Measurements from ENCODE around the gene NXN.
"Not testable (repeated sequence)": the region's sequence is repeated elsewhere in the genome, so short reads cannot be mapped to it uniquely, and the experiment has no call there.

NXN gene

DNA sequence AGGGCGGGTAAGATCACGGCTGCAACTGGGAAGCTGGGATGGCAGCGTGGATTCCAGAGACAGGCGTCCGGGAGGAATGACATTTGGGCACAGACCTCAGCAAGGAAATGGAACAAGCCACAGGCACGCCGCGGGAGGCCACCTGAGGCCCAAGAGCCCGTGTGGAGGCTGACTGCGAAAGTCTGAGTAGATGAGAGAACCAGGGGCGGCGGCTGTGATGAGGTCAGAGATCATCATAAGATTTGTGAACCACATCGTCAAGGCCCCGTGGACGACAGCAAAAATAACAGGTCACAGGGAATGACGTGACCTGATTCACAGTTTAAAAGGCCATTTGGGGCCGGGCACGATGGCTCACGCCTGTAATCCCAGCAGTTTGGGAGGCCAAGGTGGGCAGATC is 149.2 kb downstream of the NXN start:
- TF ChIP-seq POLR2A (IDR thresholded peaks at IDR 0.05; ENCODE audit: low read depth, low read length), result no peak
- DNase-seq (ENCODE audit: insufficient read length) (no peak), FAIRE-seq (no peak)

DNA sequence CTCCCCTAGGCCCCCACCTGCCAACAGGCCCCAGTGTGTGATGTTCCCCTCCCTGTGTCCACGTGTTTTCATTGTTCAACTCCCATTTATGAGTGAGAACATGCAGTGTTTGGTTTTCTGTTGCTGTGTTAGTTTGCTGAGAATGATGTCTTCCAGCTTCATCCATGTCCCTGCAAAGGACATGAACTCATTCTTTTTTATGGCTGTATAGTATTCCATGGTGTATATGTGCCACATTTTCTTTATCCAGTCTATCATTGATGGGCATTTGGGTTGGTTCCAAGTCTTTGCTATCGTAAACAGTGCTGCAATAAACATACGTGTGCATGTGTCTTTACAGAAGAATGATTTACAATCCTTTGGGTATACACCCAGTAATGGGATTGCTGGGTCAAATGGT is 150.0 kb downstream of the NXN start:
- not testable (repeated sequence) for DNase-seq (ENCODE audit: insufficient read length); FAIRE-seq

DNA sequence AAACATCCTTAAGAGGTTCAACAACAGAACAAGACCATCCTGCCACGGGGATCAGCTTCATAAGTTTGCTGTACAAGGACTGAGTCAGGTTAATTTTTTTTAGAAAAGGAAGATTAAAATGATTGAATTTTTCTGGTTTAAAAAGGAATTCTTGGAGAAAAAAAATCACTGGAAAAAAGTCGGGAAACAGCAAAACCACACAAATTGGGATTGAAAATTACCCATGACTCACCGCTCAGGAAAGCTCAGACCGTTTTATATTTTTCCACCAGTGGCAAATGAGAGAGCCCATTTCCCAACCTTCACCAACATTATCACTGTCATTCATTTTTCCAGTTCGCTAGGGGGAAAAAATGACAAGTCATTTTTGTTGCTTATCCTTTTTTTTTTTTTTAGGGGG is 150.8 kb downstream of the NXN start:
- no peak for DNase-seq (ENCODE audit: insufficient read length)
- FAIRE-seq, result no peak

DNA sequence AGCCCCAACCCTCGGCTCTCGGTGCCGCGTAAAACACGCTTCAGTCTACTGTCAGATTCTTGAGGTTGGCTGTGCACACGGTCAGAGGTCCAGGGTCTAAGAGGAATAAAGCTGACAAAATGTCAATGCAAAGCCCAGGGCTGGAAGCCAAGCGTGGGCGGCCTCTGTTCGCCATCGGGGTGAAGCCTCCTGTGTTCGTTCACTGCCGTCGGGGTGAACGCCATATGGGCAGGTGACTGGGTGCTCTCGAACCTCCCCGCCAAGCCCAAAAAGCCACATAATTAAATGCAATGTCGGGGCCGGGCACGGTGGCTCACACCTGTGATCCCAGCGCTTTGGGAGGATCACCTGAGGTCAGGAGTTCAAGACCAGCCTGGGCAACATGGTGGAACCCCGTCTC is 152.8 kb downstream of the NXN start:
- DNase-seq (ENCODE audit: insufficient read length) (no peak), FAIRE-seq (no peak)
- TF ChIP-seq POLR2AphosphoS5 (IDR thresholded peaks at IDR 0.05; ENCODE audit: low read depth, low read length), result no peak

More for the DNA sequence above, 150.8 kb downstream of the NXN start:
- no peak for TF ChIP-seq POLR2AphosphoS5 (IDR thresholded peaks at IDR 0.05; ENCODE audit: low read depth, low read length)
- no peak for TF ChIP-seq TAF1 (IDR thresholded peaks at IDR 0.05; ENCODE audit: borderline replicate concordance, low read depth, low read length)
- TF ChIP-seq POLR2A (IDR thresholded peaks at IDR 0.05; ENCODE audit: low read depth, low read length), result no peak

DNA sequence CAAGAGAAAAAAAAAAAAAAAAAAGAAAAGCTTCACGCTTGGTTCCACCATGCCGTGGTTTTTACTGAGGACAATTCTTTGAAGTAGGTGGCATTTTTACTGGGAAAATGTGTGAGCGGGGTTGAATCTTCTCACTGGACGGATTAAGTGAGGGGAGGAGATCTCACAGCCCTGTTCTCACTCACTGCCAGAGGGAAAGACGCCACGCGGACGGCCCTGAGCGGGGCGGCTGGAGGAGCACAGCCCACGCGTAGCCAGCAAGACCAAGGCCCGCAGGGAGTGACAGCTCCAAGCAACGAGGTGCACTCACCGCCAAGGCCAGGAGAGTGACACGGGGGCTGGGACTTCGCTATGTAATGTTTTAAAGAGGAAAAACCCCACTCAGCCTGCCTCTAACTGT is 154.4 kb downstream of the NXN start:
- DNase-seq (ENCODE audit: insufficient read length) (no peak), FAIRE-seq (no peak)
- TF ChIP-seq TAF1 (IDR thresholded peaks at IDR 0.05; ENCODE audit: borderline replicate concordance, low read depth, low read length), result no peak
- TF ChIP-seq POLR2AphosphoS5 (IDR thresholded peaks at IDR 0.05; ENCODE audit: low read depth, low read length), result no peak
- TF ChIP-seq POLR2A (IDR thresholded peaks at IDR 0.05; ENCODE audit: low read depth, low read length), result no peak

DNA sequence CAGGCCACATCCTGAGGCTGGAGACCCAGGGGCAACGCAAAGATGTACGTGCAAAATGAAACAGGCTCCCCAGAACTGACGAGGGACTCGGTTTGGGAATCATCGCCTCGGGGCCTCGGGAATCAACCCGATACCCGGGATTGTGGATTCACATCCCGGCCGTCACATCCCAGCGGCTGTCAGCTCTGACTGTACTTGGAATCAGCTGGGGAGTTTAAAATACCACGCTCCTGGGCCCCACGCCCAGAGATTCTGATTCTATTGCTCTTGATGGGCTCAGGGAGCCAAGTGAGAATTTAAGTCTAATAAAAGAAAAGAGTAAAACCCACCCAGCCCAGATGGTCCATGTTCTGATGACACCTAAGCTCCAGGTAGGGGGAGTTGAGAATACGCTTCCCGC is 155.2 kb downstream of the NXN start:
- TF ChIP-seq POLR2A (IDR thresholded peaks at IDR 0.05; ENCODE audit: low read depth, low read length) (no peak), TAF1 (IDR thresholded peaks at IDR 0.05; ENCODE audit: borderline replicate concordance, low read depth, low read length) (no peak), POLR2AphosphoS5 (IDR thresholded peaks at IDR 0.05; ENCODE audit: low read depth, low read length) (no peak)
- DNase-seq (ENCODE audit: insufficient read length) (no peak), FAIRE-seq (no peak)

DNA sequence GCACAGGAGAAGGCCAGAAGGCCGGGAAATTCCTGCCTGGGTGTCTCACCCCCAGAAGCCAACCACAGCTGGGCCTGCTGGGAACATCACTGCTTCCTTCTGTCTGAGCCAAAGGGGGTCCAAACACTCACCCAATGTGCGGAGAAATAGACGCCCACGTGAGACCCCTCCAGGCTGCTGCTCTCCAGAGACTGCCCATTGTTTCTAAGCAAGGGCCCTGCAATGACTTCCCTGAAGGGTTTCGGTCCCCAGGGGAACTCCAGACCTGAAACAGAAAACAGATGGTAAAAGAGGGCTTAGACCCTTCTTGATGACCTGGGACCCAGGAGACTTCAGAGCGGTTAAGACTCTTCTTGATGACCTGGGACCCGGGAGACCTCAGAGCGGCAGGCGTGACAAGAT is 156.1 kb downstream of the NXN start:
- DNase-seq (ENCODE audit: insufficient read length), result no peak
- no peak for FAIRE-seq
- TF ChIP-seq POLR2AphosphoS5 (IDR thresholded peaks at IDR 0.05; ENCODE audit: low read depth, low read length), result no peak
- TF ChIP-seq TAF1 (IDR thresholded peaks at IDR 0.05; ENCODE audit: borderline replicate concordance, low read depth, low read length), result no peak
- no peak for TF ChIP-seq POLR2A (IDR thresholded peaks at IDR 0.05; ENCODE audit: low read depth, low read length)

DNA sequence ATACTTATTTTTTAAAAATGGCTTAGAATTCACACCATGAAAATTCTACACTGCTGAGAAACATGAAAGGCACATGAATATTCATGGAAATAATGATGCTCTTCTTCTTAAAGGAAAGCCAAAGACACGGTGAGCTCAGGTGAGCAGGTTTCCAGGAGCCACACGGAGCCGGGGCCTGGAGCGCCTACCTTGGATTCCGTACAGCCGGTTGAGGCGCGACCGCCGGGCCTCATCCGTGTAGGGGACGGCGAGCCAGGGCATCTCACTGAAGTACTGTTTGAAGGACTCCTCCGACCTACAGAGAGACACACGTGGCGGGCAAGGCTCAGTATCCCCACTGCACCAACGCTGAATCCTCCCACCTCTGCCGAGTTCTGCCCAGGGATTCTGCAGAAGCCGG is 160.3 kb downstream of the NXN start:
- DNase-seq (ENCODE audit: insufficient read length), result no peak
- FAIRE-seq, result no peak
- no peak for TF ChIP-seq TAF1 (IDR thresholded peaks at IDR 0.05; ENCODE audit: borderline replicate concordance, low read depth, low read length)
- TF ChIP-seq POLR2AphosphoS5 (IDR thresholded peaks at IDR 0.05; ENCODE audit: low read depth, low read length), result no peak
- no peak for TF ChIP-seq POLR2A (IDR thresholded peaks at IDR 0.05; ENCODE audit: low read depth, low read length)

DNA sequence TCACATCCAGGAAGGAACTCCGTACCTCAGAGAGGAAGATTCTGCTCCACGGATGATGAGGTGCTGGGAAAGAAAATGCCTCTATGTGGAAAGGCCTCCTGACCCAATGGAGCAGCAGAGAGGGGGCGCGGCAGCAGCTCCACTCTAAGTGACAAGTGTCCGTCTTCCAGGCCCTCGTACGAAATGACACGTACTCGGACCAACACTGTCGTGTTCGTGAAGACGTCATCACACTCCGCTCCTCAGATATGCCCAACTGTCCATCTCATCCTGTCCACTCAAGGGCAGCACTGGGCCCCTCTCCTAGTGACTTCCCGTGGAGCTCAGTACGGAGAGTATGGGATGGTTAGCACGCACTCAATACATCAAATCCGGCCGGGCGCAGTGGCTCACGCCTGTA is 165.2 kb downstream of the NXN start:
- FAIRE-seq (no peak), DNase-seq (ENCODE audit: insufficient read length) (no peak)
- TF ChIP-seq POLR2AphosphoS5 (IDR thresholded peaks at IDR 0.05; ENCODE audit: low read depth, low read length) (no peak), TAF1 (IDR thresholded peaks at IDR 0.05; ENCODE audit: borderline replicate concordance, low read depth, low read length) (no peak), POLR2A (IDR thresholded peaks at IDR 0.05; ENCODE audit: low read depth, low read length) (no peak)

DNA sequence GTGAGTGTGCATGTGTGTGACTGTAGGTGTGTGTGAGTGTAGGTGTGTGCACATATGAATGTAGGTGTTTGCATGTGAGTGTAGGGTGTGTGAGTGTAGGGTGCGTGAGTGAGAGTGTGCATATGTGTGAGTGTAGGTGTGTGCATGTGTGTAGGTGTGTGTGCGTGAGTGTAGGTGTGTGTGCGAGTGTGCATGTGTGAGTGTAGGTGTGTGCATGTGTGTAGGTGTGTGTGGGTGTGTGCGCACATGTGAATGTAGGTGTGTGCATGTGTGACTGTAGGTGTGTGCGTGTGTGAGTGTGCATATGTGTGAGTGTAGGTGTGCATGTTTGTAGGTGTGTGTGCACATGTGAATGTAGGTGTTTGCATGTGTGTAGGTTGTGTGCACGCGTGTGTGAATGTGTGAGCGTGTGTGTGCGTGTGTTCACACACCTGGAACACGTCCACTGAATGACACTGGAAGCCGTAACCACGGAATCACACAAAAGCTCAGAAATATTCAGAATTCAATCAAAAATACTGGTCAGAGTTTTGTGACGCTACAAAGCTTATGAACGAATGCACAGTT is 166.9 kb downstream of the NXN start:
- TF ChIP-seq POLR2A (IDR thresholded peaks at IDR 0.05; ENCODE audit: low read depth, low read length) (no peak), TAF1 (IDR thresholded peaks at IDR 0.05; ENCODE audit: borderline replicate concordance, low read depth, low read length) (no peak), POLR2AphosphoS5 (IDR thresholded peaks at IDR 0.05; ENCODE audit: low read depth, low read length) (no peak)
- no peak for DNase-seq (ENCODE audit: insufficient read length)
- no peak for FAIRE-seq

DNA sequence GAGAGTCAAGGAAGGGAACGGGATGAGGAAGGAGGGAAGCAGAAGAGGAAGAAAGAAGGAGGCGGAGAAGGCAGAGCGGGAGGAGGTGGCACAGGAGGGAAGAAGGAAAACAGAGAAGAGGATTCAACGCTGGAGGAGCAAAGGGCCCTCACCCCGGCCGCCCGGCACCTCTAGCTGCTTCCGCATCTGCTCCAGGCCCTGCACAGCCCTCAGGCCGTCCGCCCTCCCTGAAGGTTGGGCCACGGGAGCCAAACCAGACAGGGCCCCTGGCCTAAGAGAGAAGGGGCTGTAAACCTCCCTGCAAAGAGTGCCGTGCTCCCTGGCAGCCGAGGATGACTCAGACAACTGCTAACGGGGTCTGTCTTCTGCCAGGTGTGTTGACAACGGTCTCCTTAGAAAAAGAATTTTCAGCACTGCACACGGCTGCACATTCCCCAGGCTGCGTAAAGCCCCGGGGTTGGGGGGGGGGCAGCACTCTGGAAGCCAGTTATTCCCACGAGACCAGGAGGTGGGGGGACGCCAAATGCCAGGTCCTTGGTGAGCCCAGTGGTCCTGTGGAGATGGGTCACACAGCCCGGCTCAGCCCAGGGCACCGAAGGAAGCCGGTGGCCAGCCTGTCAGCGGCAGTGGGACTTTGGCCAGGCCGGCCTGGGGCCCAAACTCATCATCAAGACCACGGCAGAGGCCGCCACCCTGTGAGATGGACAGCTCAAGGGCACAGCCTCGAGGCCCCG is 168.4 kb downstream of the NXN start:
- DNase-seq (ENCODE audit: insufficient read length) (no peak), FAIRE-seq (no peak)
- no peak for TF ChIP-seq POLR2A (IDR thresholded peaks at IDR 0.05; ENCODE audit: low read depth, low read length)
- no peak for TF ChIP-seq POLR2AphosphoS5 (IDR thresholded peaks at IDR 0.05; ENCODE audit: low read depth, low read length)
- no peak for TF ChIP-seq TAF1 (IDR thresholded peaks at IDR 0.05; ENCODE audit: borderline replicate concordance, low read depth, low read length)

DNA sequence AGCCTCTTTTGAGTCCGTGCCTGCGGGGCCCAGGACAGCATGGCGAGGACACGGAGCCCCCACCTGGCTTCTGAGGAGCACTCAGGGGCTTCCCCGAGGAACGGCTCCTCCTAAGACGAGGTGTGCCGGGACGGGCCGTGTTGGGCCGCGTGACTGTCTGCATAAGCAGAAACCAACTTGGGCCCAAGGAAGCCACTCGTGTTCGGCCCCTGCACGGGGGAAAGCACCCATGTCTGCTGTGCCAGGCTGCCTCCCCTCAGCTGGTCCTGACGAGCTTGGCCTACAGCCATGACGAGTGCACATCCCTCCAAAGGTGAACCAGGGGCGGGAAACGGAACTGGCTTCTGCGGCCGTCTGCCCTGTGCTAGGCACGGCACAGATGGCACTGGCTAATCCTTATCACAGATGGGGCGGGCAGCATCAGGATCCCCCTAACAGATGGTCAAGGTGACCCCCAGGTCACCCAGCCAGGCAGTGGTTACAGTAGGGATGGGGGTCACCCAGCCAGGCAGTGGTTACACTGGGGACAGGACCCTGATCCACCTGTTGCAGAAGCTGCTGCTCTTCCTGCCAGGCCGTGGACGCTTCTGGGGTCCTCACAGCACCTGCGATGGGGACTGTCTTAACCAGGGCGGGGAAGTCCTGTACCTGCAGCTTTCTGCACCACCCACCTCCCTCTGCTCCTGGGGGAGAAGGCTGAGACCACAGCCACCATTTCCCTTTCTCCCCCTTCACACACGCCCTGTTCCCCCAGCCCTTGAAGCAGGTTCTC is 171.9 kb downstream of the NXN start:
- no peak for FAIRE-seq
- no peak for TF ChIP-seq TAF1 (IDR thresholded peaks at IDR 0.05; ENCODE audit: borderline replicate concordance, low read depth, low read length)
- no peak for TF ChIP-seq POLR2A (IDR thresholded peaks at IDR 0.05; ENCODE audit: low read depth, low read length)
- TF ChIP-seq POLR2AphosphoS5 (IDR thresholded peaks at IDR 0.05; ENCODE audit: low read depth, low read length), result no peak
- DNase-seq (ENCODE audit: insufficient read length), result no peak
